A549 treated with dexamethasone at 1 μM for 4 hours (cell line): ENCODE results near the gene CHCHD4. TPM values are rescaled to one million over a fixed set of nuclear protein-coding genes. Genes with fewer than 3 reads are reported as not detected.

Source experiments
- total RNA-seq: library from RNA; stranded (reverse); fragments of 200-300 nt; extraction: Qiagen RNA extraction; gene quantifications from 5 replicates; pipeline ENCODE4 v1.2.3, GENCODE V29; 2022

The CHCHD4 gene
- 36.6 to 41.5 TPM (median 41.0 TPM) in 5 replicates for total RNA-seq

GRCh38 chr3:14124615-14125192 lies at the start of gene CHCHD4, which contains the start of gene TMEM43:
CHCHD4 (minus strand) TSS chr3:14124870; CDS start chr3:14124676, 194 bp downstream.
TMEM43 (plus strand) TSS chr3:14125052; CDS start chr3:14125194, 142 bp downstream.

Other genes starting within 250 kb of the CHCHD4 start
- 0.04 to 0.08 TPM (median 0.06 TPM) in 5 replicates for gene WNT7A, start 244.8 kb downstream of the CHCHD4 start, total RNA-seq
- 128 to 168 TPM (median 161 TPM) in 5 replicates for gene TMEM43, start 182 bp upstream of the CHCHD4 start, total RNA-seq
- gene XPC, start 53.7 kb upstream of the CHCHD4 start, total RNA-seq, result 29.0 to 35.7 TPM (median 33.1 TPM) in 5 replicates
- 19.7 to 28.3 TPM (median 22.3 TPM) in 5 replicates for gene LSM3, start 53.9 kb upstream of the CHCHD4 start, total RNA-seq